Measurements from ENCODE around the gene ZBTB7A.

ZBTB7A gene

GRCh38 chr19:4027146-4027545 is 39.6 kb downstream of the ZBTB7A start:
- DNase-seq (ENCODE audit: low spot score) = no peak
- in situ Hi-C loops (cut with MboI; ENCODE audit: low sequenced_read_pairs, unreplicated experiment) = no loop called here
- no peak for TF ChIP-seq CTCF (IDR thresholded peaks at IDR 0.05; ENCODE audit: borderline replicate concordance, control extremely low read depth, extremely low read depth, insufficient read depth, missing control alignments)

GRCh38 chr19:4025317-4025716 is 41.4 kb downstream of the ZBTB7A start:
- in situ Hi-C loops (cut with MboI; ENCODE audit: low sequenced_read_pairs, unreplicated experiment) = no loop called here
- TF ChIP-seq CTCF (IDR thresholded peaks at IDR 0.05; ENCODE audit: borderline replicate concordance, control extremely low read depth, extremely low read depth, insufficient read depth, missing control alignments) = no peak
- DNase-seq (ENCODE audit: low spot score) = no peak

GRCh38 chr19:4023600-4024398 is 42.9 kb downstream of the ZBTB7A start:
- in situ Hi-C loops (cut with MboI; ENCODE audit: low sequenced_read_pairs, unreplicated experiment) = no loop called here
- no peak for TF ChIP-seq CTCF (IDR thresholded peaks at IDR 0.05; ENCODE audit: borderline replicate concordance, control extremely low read depth, extremely low read depth, insufficient read depth, missing control alignments)

GRCh38 chr19:4019578-4019977 is 47.1 kb downstream of the ZBTB7A start:
- no peak for TF ChIP-seq CTCF (IDR thresholded peaks at IDR 0.05; ENCODE audit: borderline replicate concordance, control extremely low read depth, extremely low read depth, insufficient read depth, missing control alignments)
- DNase-seq (ENCODE audit: low spot score) = no peak
- in situ Hi-C loops (cut with MboI; ENCODE audit: low sequenced_read_pairs, unreplicated experiment) = no loop called here

More at GRCh38 chr19:4023600-4024398, 42.9 kb downstream of the ZBTB7A start:
- no peak for DNase-seq (ENCODE audit: low spot score)

GRCh38 chr19:4018775-4019504 is 47.8 kb downstream of the ZBTB7A start:
- no peak for TF ChIP-seq CTCF (IDR thresholded peaks at IDR 0.05; ENCODE audit: borderline replicate concordance, control extremely low read depth, extremely low read depth, insufficient read depth, missing control alignments)
- no peak for DNase-seq (ENCODE audit: low spot score)
- in situ Hi-C loops (cut with MboI; ENCODE audit: low sequenced_read_pairs, unreplicated experiment) = no loop called here

- no peak for TF ChIP-seq CTCF (IDR thresholded peaks at IDR 0.05; ENCODE audit: borderline replicate concordance, control extremely low read depth, extremely low read depth, insufficient read depth, missing control alignments)
- in situ Hi-C loops (cut with MboI; ENCODE audit: low sequenced_read_pairs, unreplicated experiment) = no loop called here
Measured at GRCh38 chr19:4018140-4018613, 48.5 kb downstream of the ZBTB7A start.

More at GRCh38 chr19:4018140-4018613, 48.5 kb downstream of the ZBTB7A start:
- no peak for DNase-seq (ENCODE audit: low spot score)

Data from GM13976 (cell line).